Body of pancreas (tissue), 4 donors: ENCODE results near the gene C1orf198.

Experiments
- CTCF ChIP-seq, 7 experiments: fragments of 450-650 bp in 4 of 7; fragments of 200-600 bp in 3 of 7; sonication (generic) in 3 of 7; IDR thresholded peaks; one replicate each; pipeline ENCODE4 v1.5.1; 2016 to 2019; ENCODE audit warnings: antibody characterized with exemption in 7 of 7
- POLR2A ChIP-seq, 3 donors: fragments of 450-650 bp; IDR thresholded peaks; one replicate each; pipeline ENCODE4 v1.6.1; 2016; ENCODE audit warnings: antibody characterized with exemption in 3 of 3, mild to moderate bottlenecking in 2 of 3

- TF ChIP-seq POLR2A (IDR thresholded peaks at IDR 0.05): no peak
- no peak for TF ChIP-seq CTCF (IDR thresholded peaks at IDR 0.05)
These were observed 10.0 kb downstream of the C1orf198 start for GRCh38 chr1:230858236-230858820.
